Subcutaneous adipose tissue (tissue), 4 donors: ENCODE results near the gene WIPF2. TPM values are rescaled to one million over a fixed set of nuclear protein-coding genes. Genes with fewer than 3 reads are reported as not detected.

Experiments
- CTCF ChIP-seq: fragments of 450-650 bp; IDR thresholded peaks from one replicate; pipeline ENCODE4 v1.5.1; 2016; ENCODE audit warnings: low read depth, mild to moderate bottlenecking, control low read depth, antibody characterized with exemption, moderate library complexity
- total RNA-seq, 4 donors: library from RNA; depleted of rRNA; stranded (reverse); fragments of >200 nt; gene quantifications; one replicate each; pipeline ENCODE4 v1.1.0, GENCODE V29; 2016

WIPF2 gene
- total RNA-seq, 4 donors from 2014 or later = 8.1 to 10.2 (median 9.7) TPM

- no peak for TF ChIP-seq CTCF
Observed at GRCh38 chr17:40247926-40248495, 28.9 kb downstream of the WIPF2 start.

- no peak for TF ChIP-seq CTCF
Observed at GRCh38 chr17:40248507-40248906, 29.4 kb downstream of the WIPF2 start.

- no peak for TF ChIP-seq CTCF
Observed at GRCh38 chr17:40251576-40251975, 32.5 kb downstream of the WIPF2 start.

- no peak for TF ChIP-seq CTCF
Observed at GRCh38 chr17:40253565-40253964, 34.5 kb downstream of the WIPF2 start.

- no peak for TF ChIP-seq CTCF
Observed at GRCh38 chr17:40259505-40259904, 40.4 kb downstream of the WIPF2 start.

GRCh38 chr17:40260528-40260927, 41.4 kb downstream of the WIPF2 start:
- no peak for TF ChIP-seq CTCF

- TF ChIP-seq CTCF = no peak
Observed at GRCh38 chr17:40264458-40265185, 45.5 kb downstream of the WIPF2 start.
